ENCODE results near the gene ADIPOR1. TPM values are rescaled to one million over a fixed set of nuclear protein-coding genes. Genes with fewer than 3 reads are reported as not detected.
A peak's percentile ranks its signal among the peaks of the same experiment; 100 is the strongest.
"Not testable (repeated sequence)": the region's sequence is repeated elsewhere in the genome, so short reads cannot be mapped to it uniquely, and the experiment has no call there.

Gene ADIPOR1
- polyA plus RNA-seq, 6 donors from 2014 or later, result 81.7 to 162 (median 108) TPM

DNA sequence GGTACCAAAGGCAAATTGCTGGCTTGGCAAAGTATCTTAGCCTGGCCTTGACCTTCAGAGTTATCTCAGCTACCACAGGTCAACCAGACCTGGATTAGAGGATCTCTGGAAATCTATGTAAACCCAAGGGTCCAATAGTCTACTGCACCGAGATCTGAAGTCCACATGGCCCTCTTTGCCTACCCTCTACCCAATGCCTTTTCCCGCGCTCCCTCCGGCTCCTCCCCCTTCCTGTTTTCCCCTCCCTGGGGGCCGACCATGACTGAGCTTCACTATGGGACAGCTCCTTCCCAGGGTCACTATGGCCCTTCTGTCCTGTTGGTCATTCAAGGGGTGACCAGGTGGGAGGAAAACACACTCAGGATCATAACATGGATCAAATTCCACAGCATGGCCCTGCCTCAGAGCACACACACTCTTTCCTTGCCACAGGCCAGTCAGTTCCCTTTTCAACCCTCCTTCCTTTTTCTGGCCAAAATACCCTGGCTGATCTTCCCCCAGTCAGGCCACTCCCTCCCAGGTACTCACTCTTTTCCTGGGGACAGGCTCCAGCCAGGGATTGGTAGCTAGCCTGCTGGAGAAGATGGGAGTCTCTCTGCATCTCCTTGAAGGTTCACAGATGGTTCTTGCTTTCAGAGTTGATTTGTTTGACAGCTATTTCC lies 29.9 kb upstream of the ADIPOR1 start:
- peaks cover 0 to 7% of the 10 kb centered on the region in 2 donors for H3K36me3 Mint-ChIP-seq
- peaks cover 0 to 10% (median 2%) of the 10 kb centered on the region in 7 donors for H3K9me3 Mint-ChIP-seq
- peak overlapping the region in 1 of 8 donors; percentile 55 for H3K4me3 Mint-ChIP-seq
- peak overlapping the region in 2 of 6 donors; percentile 32 to 61 for H3K27ac Mint-ChIP-seq
- no peaks in the 10 kb centered on the region for H3K27me3 Mint-ChIP-seq
- no peak for DNase-seq
- H3K4me1 Mint-ChIP-seq, result peaks cover 24 to 46% (median 46%) of the 10 kb centered on the region in 3 donors
- no peak for ATAC-seq (ENCODE audit: low read depth in 2 of 2)

DNA sequence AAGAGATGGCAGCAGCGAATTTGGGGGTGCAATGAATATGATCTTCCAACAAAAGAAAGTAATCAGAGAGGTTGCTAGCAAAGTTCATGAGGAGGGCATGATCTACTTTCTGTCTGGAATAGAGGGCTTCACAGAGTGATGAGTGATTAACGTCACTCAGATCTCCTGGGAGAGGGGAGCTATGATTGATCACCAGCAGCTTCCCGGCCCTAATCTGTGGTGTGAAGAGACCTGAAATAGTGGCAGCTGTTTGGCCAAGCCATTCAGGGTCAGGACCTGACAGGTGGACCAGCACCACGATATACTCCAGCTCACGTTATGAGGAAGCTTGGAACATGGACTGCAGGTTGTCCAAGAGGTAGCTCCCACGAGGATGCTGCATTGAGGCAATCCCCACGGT lies 29.1 kb upstream of the ADIPOR1 start:
- Mint-ChIP-seq H3K4me1 (peaks cover 24 to 51% (median 46%) of the 10 kb centered on the region in 3 donors), H3K27ac (no peak overlapping the region), H3K4me3 (no peak overlapping the region), H3K36me3 (peaks cover 0 to 7% of the 10 kb centered on the region in 2 donors), H3K27me3 (no peaks in the 10 kb centered on the region), H3K9me3 (peaks cover 0 to 10% (median 2%) of the 10 kb centered on the region in 7 donors)
- no peak for ATAC-seq (ENCODE audit: low read depth in 2 of 2)
- DNase-seq, result no peak

DNA sequence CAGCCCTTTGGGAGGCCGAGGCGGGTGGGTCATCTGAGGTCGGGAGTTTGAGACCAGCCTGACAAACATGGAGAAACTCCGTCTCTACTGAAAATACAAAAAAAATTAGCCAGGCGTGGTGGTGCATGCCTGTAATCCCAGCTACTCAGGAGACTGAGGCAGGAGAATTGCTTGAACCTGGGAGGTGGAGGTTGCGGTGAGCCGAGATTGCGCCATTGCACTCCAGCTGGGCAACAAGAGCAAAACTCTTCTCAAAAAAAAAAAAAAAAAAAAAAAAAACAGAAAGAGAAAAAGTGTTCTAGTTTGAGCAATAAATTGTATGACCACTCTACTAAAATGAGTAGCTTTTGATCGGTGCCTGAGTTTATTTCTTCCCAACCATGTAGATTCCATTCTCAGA lies 28.0 kb upstream of the ADIPOR1 start:
- ATAC-seq (ENCODE audit: low read depth in 2 of 2); H3K27ac Mint-ChIP-seq; H3K27me3 Mint-ChIP-seq; H3K9me3 Mint-ChIP-seq; H3K36me3 Mint-ChIP-seq; DNase-seq: not testable (repeated sequence)
- H3K4me1 Mint-ChIP-seq, result peaks cover 24 to 47% (median 42%) of the 10 kb centered on the region in 3 donors
- peak overlapping the region in 1 of 8 donors; percentile 7 for H3K4me3 Mint-ChIP-seq

GRCh38 chr1:202982715-202983430 lies 24.8 kb upstream of the ADIPOR1 start:
- no peaks in the 10 kb centered on the region for H3K9me3 Mint-ChIP-seq
- DNase-seq (no peak), ATAC-seq (ENCODE audit: low read depth in 2 of 2) (no peak)
- peaks cover 0 to 18% (median 10%) of the 10 kb centered on the region in 3 donors for H3K27me3 Mint-ChIP-seq
- H3K4me3 Mint-ChIP-seq, result no peak overlapping the region
- H3K4me1 Mint-ChIP-seq, result peaks cover under 1 to 16% (median 12%) of the 10 kb centered on the region in 3 donors
- peak overlapping the region in 1 of 6 donors; percentile 69 for H3K27ac Mint-ChIP-seq
- H3K36me3 Mint-ChIP-seq, result no peaks in the 10 kb centered on the region

DNA sequence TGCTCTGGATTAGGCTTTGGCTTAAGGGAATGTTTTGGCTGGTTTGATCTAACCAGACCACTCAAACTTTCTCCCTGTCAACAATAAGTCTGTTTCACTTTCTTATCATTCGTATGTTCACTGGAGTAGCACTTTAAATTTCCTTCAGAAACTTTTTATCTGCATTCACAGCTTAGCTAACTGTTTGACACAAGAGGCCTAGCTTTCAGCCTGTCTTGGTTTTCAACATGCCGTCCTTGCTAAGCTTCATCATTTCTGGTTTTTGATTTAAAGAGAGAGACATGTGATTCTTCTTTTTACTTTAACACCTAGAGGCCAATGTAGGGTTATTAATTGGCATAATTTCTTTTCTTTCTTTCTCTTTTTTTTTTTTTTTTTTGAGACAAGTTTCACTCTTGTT lies 23.8 kb upstream of the ADIPOR1 start:
- ATAC-seq (ENCODE audit: low read depth in 2 of 2), result no peak
- H3K27ac Mint-ChIP-seq, result peak overlapping the region in 2 of 6 donors; percentile 32 to 91
- peaks cover 0 to 13% (median 12%) of the 10 kb centered on the region in 3 donors for H3K4me1 Mint-ChIP-seq
- H3K36me3 Mint-ChIP-seq, result no peaks in the 10 kb centered on the region
- H3K4me3 Mint-ChIP-seq, result peak overlapping the region in 1 of 8 donors; percentile 8
- DNase-seq, result no peak
- peaks cover 0 to 18% (median 12%) of the 10 kb centered on the region in 3 donors for H3K27me3 Mint-ChIP-seq
- no peaks in the 10 kb centered on the region for H3K9me3 Mint-ChIP-seq

DNA sequence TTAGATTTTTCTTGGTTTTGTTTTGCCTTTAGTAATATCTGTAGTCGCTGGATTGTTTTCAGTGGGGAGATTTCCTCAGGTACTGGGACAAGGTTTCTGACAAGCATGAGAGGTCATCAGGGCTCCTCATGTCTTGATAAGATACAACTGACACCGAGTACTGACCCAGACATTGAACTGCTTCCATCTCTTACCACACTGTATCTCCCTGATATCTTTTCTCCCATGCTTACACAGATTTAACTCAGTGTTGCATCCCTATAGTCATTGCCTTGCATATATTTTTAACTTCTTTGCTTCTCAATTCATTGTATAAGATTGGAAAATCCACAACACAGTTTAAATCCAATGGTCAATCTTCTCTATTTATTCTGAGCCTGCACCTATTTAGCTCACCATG lies 21.3 kb upstream of the ADIPOR1 start:
- no peak for ATAC-seq (ENCODE audit: low read depth in 2 of 2)
- Mint-ChIP-seq H3K27ac (no peak overlapping the region), H3K36me3 (no peaks in the 10 kb centered on the region), H3K27me3 (peaks cover 0 to 24% (median 20%) of the 10 kb centered on the region in 3 donors), H3K9me3 (no peaks in the 10 kb centered on the region), H3K4me1 (peaks cover 0 to 13% (median 6%) of the 10 kb centered on the region in 3 donors), H3K4me3 (no peak overlapping the region)
- DNase-seq, result no peak

GRCh38 chr1:202976633-202977032 lies 18.5 kb upstream of the ADIPOR1 start:
- no peaks in the 10 kb centered on the region for H3K9me3 Mint-ChIP-seq
- peaks cover 0 to 4% (median 1%) of the 10 kb centered on the region in 3 donors for H3K4me1 Mint-ChIP-seq
- H3K36me3 Mint-ChIP-seq, result no peaks in the 10 kb centered on the region
- H3K27ac Mint-ChIP-seq, result no peak overlapping the region
- peaks cover 0 to 24% (median 20%) of the 10 kb centered on the region in 3 donors for H3K27me3 Mint-ChIP-seq
- DNase-seq, result no peak
- ATAC-seq (ENCODE audit: low read depth in 2 of 2), result no peak
- no peak overlapping the region for H3K4me3 Mint-ChIP-seq

DNA sequence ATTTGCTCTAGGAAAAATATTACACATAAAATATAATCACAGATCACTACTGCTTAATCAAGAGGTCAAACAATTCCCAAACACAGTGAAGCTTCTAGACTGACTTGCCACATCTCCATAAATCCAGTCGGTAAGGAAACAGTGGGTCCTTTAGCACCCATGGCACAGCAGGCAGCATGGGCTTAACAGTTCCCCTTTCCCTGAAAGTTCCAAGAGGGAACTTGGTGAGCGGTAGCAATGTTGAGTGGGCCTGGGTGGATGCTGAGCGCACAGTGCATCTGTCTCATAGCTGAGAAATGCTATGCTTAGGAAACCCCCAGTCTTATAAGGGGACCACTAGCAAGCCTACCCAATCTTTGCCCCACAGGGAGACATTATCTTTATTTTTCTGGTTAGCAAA lies 16.7 kb upstream of the ADIPOR1 start:
- no peak for DNase-seq
- Mint-ChIP-seq H3K9me3 (no peaks in the 10 kb centered on the region), H3K4me1 (peaks cover 5 to 16% (median 9%) of the 10 kb centered on the region in 3 donors), H3K4me3 (no peak overlapping the region), H3K27me3 (peaks cover 0 to 20% (median 14%) of the 10 kb centered on the region in 3 donors), H3K36me3 (no peaks in the 10 kb centered on the region), H3K27ac (no peak overlapping the region)
- no peak for ATAC-seq (ENCODE audit: low read depth in 2 of 2)

- ATAC-seq (ENCODE audit: low read depth in 2 of 2) (no peak), DNase-seq (no peak)
- Mint-ChIP-seq H3K27me3 (peaks cover 0 to 8% (median 6%) of the 10 kb centered on the region in 3 donors), H3K36me3 (no peaks in the 10 kb centered on the region), H3K27ac (no peak overlapping the region), H3K4me1 (peaks cover 22 to 37% (median 33%) of the 10 kb centered on the region in 3 donors), H3K4me3 (no peak overlapping the region), H3K9me3 (no peaks in the 10 kb centered on the region)
These were observed 13.9 kb upstream of the ADIPOR1 start for GRCh38 chr1:202972046-202972445.

GRCh38 chr1:202968895-202969295 lies 10.8 kb upstream of the ADIPOR1 start:
- Mint-ChIP-seq H3K4me3 (peak overlapping the region; percentile 79 to 95 (median 92)), H3K27me3 (no peaks in the 10 kb centered on the region), H3K36me3 (peaks cover 0 to 2% of the 10 kb centered on the region in 2 donors), H3K4me1 (peaks cover 33 to 60% (median 51%) of the 10 kb centered on the region in 3 donors), H3K27ac (peak overlapping the region; percentile 56 to 98 (median 94)), H3K9me3 (no peaks in the 10 kb centered on the region)
- peak; percentile 89 to 90 for ATAC-seq (ENCODE audit: low read depth in 2 of 2)
- DNase-seq, result peak; percentile 87

DNA sequence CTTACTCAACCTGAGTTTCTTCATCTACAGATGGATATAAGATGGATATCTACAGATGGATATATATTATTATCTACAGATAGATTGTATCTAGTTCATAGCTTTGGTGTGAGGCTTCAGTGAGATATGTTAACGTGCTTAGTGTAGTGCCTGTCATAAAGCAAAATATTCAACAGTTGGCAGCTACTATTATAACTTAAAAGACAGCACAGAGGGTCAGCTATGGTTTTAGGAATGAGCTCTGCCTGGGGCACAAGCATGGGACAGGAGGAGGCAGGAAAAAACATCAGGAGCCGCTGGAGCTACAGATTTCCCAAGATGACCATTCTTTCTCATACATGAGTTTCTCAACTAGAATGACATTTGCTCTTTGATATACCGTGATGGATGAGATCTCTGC lies 10.2 kb upstream of the ADIPOR1 start:
- no peaks in the 10 kb centered on the region for H3K9me3 Mint-ChIP-seq
- H3K36me3 Mint-ChIP-seq, result peaks cover 0 to 7% of the 10 kb centered on the region in 2 donors
- peak overlapping the region; percentile 79 to 95 (median 92) for H3K4me3 Mint-ChIP-seq
- H3K27ac Mint-ChIP-seq, result peak overlapping the region; percentile 56 to 98 (median 94)
- ATAC-seq (ENCODE audit: low read depth in 2 of 2) (peak; percentile 1 to 4), DNase-seq (peak; percentile 6)
- peaks cover 33 to 60% (median 51%) of the 10 kb centered on the region in 3 donors for H3K4me1 Mint-ChIP-seq
- no peaks in the 10 kb centered on the region for H3K27me3 Mint-ChIP-seq

DNA sequence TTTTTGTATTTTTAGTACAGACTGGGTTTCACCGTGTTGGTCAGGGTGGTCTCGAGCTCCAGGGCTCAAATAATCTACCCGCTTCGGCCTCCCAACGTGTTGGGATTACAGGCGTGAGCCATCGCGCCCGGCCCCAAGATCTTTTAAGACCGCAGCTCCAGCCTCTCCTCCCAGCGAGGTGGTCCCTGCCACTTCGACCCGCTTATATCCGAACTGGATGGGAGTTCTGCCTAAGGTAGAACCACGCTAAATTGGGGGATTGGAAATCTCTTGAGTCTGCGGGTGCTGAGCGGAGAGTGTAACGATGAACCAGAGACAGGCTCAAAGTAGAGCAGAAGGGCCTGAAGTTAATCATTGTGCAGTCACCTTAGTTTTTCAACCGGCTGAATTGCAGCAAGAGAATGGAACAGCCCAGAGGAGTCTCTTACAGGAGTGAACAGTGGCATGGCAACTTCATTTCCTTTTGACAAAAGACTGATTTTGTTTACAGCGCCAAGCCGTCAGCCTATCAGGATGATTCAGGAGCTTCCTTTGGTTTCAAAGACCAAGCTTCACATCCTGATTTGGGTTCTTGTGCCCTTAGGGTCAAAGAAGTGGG lies 9.7 kb upstream of the ADIPOR1 start:
- DNase-seq, result peak; percentile 11
- Mint-ChIP-seq H3K27ac (peak overlapping the region; percentile 84 to 98 (median 95)), H3K36me3 (peaks cover 3 to 8% of the 10 kb centered on the region in 2 donors), H3K27me3 (no peaks in the 10 kb centered on the region), H3K9me3 (no peaks in the 10 kb centered on the region), H3K4me1 (peaks cover 33 to 60% (median 51%) of the 10 kb centered on the region in 3 donors), H3K4me3 (peak overlapping the region; percentile 79 to 95 (median 92))
- ATAC-seq (ENCODE audit: low read depth in 2 of 2), result no peak
